ENCODE results near the gene CCDC142. TPM values are rescaled to one million over a fixed set of nuclear protein-coding genes. Genes with fewer than 3 reads are reported as not detected.
A peak's percentile ranks its signal among the peaks of the same experiment; 100 is the strongest.

CCDC142 gene
- total RNA-seq, 1 donor from 2014 or later, result 4.6 TPM

GRCh38 chr2:74514368-74515270 is 31.8 kb upstream of the CCDC142 start, which contains the start of gene TLX2:
TSS of gene TLX2 (plus strand) at chr2:74514450. CDS start at chr2:74514807, 357 bp downstream.
- no peak for ATAC-seq

DNA sequence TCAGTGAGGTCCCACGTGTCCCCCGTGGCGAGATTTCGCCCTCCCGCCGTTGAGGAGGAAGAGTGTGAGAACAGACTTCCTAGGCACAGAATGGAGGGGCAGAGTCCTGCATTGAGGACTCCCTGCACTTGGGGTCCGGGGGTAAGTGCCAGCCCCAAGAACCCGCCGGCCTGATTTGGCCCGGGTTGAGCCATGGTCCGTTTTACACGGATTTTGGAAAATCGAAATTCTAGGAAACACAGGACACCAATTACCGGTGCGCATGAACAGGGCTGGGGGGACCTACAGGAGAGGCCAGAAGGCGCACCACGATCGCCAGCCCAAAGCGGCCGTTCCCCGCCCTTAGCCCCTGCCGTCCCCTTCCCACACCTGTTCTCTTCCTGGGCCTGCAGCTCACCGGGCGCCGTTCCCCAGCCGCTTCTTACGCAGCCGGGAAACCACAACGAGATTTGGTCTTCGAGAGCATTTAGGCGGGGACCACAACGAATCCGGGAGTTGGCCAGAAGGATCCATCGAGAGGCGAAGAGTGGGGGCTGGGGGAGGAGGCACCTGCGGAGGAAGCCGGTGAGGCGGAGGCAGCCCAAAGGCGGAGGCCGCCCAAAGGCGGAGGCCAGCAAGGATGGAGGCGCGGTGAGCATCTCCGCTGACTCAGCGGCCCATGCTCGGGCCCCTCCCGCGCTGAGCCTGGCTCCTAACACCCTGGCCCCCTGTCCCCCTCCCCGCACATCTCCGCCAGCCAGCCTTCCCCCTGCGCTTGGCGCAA is 31.0 kb upstream of the CCDC142 start:
- no peak for ATAC-seq

GRCh38 chr2:74512744-74513604 is 30.2 kb upstream of the CCDC142 start:
- no peak for ATAC-seq

GRCh38 chr2:74511104-74511989 is 28.5 kb upstream of the CCDC142 start:
- no peak for ATAC-seq

DNA sequence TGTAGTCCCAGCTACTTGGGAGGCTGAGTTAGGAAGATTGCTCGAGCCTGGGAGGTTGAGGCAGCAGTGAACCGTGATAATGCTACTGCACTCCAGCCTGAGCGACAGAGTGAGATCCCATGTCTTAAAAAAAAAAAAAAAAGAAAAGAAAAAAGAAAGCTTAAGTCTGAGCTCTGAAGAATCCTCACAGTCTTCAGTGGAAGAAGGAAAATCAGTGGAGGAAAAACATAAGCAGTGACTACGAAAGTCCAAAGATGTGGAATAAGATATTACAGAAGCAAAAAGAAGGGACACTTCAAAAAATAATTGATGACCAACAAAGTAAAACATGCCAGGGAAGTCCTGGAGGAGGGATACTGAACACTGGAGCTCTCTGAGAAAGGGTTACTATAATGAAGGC is 27.5 kb upstream of the CCDC142 start:
- ATAC-seq, result no peak

DNA sequence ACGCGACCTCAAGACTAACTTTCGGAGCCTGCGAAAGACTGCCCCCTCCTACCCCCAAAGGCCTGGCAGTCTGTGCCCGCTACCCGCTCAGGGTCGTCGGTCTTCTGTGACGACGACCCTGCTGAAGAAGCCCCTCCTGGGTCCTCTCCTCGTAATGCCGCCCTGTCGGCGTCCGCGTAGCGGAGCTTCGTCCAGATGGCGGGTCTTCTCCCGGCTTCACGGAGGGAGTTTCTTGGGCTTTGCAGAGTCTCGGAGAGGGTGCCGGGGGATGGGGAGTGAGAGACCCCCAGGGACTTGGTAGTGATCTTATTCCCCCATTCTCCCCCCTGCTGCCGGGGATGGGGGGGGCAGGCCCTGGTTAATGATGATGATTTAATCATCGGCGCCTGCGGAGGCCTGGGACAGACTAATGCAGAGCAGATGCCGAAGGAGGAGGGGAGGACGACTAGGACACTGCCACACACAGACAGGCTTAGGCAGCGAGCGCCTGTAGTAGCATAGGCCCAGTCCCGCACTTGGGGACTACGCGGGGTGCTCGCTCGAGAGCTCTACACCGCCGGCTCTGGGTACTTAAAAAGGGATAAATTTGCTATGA is 25.2 kb upstream of the CCDC142 start:
- peak; percentile 27 for ATAC-seq

DNA sequence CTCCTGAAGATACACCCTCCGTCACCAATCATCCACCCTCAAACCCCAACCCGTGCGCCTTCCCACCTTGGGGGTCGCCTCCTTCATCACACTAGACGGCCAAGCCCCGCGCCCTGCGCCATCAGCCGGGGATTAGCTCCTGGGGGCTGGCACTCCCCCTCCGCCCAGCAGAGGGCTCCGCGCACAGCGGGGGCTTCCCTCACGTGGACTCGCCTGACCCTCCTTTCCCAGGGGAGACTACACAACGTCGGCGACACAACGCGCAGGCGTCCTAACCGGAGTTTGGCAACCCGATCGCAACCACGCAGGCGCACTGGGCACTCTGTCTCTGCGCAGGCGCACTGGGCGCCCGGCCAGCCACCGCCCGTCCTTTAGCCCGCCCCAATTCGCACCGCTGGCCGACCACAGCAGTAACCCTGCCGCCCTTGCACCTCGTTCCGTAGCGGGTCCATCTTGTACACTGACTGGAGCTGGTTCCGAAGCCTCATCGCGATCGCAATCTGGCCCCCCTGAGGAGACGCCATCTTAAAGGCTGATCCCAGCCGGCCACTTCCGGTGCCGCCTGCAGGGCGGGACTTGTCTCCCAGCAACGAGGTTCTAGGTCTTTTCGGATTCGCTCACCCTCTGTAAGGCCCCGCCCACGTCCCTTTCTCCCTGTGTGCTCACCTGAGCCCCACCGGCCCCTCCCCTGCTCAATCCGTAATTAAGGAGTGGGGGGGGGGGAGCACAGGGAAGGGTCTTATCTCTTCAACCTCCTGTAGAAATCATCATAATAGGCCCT is 24.5 kb upstream of the CCDC142 start, which contains the start of gene PCGF1:
Gene PCGF1, minus strand, starts transcription at position 551 of the 781 bp plus-strand sequence. Its CDS starts 27 bp downstream, at position 524.
- peak; percentile 95 for ATAC-seq

DNA sequence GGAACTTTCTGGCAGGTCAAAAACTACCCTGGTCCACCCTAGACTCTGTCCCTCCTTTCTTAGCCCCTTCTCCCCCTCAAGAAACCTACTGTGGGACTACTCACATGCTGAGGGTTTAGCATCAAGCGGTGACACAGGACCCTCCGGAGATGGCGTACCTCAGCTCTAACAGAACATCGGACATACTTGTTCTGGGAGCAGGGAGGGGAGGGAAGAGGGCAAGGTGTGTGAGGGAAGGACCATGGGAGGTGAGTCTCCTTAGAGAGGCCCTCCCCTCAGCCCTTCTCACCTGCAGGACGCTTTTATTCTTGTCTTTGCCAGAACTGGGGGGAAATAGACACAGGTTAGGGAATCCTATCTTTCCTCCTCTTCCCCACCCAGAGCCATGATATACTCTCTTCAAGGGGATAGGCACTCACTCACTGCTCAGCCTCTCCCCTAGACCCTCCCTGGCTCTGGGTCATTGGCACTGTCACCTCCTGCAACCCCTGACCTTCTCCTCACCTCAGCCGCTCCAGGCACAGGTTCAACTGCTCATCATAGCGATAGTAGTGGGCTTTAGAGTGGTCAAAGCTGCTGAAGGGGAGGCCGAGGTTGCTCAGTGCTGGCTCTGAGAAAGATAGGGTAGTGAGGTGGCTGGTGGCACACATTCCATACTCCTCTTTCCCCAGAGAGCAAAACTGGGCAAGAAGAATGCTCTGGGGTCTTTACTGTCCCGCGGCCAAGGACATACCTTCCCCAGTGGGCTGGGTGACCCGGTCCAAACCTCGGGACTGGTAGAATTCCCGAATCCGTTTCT is 22.8 kb upstream of the CCDC142 start:
- ATAC-seq, result no peak

GRCh38 chr2:74504591-74504990 is 21.8 kb upstream of the CCDC142 start:
- no peak for ATAC-seq

- no peak for ATAC-seq
Observed at GRCh38 chr2:74503506-74504475, 21.0 kb upstream of the CCDC142 start.

DNA sequence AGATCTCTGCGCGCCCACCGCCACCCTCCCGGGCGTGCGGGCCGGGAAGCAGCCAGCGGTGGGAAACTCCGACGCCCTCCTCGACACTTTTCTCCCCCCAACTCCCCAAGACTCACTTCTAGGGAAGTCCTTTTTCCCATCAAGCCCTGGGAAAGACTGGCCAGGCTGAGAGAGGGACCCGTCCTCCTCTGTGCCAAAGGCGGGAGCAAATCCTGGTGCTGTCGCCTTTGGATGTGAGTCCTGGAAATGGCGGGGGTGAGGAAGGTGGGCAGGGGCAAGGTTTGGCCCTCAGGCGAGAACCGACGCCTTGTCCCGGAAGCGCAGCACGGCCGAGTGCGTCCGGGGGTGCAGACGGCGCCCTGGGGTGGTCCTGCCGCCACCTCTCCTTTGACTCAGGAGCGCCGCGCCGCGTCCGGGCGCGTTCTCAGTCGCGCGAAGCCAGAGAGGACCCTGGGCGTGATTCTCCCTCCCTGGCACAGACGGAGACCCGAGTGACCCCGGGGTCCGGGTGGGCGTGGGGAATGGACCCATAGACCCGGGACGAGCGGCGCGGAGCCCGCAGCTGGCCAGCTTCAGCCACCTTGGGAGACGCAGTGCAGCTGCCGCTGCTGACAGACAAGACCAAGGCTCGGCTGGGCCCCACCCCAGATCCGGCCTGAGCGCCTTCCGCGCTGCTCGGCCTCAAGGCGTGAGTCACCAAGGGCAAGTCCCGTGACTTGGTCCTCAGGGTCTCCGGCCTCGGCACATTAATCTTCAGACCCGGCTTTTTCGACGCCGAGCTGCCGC is 20.1 kb upstream of the CCDC142 start:
- ATAC-seq, result peak; percentile 49

GRCh38 chr2:74502147-74502719 is 19.4 kb upstream of the CCDC142 start:
- ATAC-seq, result no peak

DNA sequence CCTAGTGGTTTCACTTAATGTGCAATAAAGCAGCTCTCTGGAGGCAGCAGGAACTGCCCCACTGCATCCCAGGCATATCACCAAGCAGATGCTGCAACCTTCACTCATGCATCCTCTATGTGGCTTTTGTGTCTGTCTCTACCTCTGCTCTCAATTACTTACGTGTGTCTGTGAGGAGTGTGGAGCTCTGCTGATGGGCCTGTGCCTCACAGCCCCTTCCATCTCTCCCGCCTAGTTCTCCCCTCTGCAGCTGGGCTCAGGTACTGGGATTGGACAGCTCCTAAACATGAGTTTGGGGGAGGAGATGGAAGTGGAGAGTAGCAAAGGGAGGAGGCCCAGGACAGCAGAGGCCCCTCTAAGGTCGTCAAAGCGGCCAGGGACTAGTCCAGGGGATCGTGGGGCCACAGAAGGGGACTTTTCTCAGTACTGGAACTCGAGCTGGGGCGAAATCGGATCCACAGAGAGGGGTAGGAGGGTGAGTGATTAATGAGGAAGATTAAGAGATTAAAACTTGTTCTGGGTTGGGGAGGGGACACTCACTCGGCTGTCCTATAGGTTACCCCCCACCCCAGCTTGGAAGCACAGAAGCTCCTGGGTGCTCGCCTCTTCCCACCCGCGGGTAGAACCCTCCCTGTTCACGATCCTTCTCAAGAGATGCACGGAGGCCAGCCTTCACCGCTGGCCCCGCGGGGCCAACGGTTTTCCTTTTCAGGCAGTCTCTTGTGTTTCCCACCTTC is 18.7 kb upstream of the CCDC142 start:
- no peak for ATAC-seq

DNA sequence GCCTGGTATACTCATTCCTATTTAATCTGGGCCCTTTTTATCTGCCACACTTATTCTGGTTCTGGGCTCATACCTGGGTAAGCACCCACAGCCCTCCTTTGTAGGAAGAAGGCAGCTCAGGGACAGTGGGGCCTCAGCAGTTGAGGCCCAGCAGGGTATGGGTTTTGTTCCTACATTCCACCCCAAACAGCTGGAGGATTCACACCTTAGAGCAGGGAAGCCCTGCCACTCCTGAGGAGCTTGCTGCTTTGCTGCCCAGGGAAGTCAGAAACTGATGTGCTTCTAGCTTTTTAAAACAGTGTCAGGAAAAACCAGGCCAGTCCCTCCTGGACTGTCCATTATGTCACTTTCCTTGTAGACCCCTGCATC is 17.8 kb upstream of the CCDC142 start:
- no peak for ATAC-seq

DNA sequence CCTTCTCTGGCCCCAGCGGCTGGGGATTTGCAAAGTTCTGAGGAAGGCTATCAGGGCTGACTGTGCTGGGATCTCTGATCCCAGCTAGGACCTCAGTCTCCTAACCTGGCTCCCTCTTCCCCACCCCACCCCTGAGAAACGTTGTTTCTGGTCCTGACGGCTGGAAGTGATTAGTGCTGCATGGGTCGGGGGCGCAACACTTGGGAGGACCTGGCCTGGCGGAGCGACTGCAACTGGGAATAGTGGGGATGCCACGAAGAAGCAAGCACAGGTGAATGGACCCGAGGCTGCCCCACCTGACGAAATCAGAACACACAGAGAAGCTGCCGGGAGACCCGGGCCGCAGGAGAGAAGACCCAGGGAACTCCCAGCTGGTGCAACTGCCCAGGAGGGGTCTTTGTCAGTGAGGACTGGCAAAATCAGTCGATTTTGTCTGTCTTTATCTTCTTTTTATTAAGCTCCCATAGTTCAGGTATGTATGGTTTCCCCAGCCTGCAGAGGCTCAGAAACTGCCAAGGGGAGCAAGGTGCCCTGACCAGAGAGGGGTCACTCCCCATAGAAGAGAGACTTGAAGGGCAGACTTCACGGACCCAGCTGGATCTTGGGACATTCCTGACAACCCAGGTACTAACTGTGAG is 17.3 kb upstream of the CCDC142 start:
- no peak for ATAC-seq
